Brain pericyte (primary cell): ENCODE results near the gene IDH1.
"Not testable (repeated sequence)": the region's sequence is repeated elsewhere in the genome, so short reads cannot be mapped to it uniquely, and the experiment has no call there.

ENCODE experiments used
- DNase-seq: peaks from one replicate; pipeline ENCODE4 v3.0.0-alpha.2; 2012; ENCODE audit warnings: low read depth, low spot score

Gene IDH1

GRCh38 chr2:208222351-208222750, 32.5 kb downstream of the IDH1 start:
- DNase-seq, result no peak

GRCh38 chr2:208221873-208222272, 33.0 kb downstream of the IDH1 start:
- not testable (repeated sequence) for DNase-seq

GRCh38 chr2:208210688-208211451, 44.0 kb downstream of the IDH1 start:
- no peak for DNase-seq

GRCh38 chr2:208208335-208209085, 46.4 kb downstream of the IDH1 start:
- DNase-seq, result no peak

DNA sequence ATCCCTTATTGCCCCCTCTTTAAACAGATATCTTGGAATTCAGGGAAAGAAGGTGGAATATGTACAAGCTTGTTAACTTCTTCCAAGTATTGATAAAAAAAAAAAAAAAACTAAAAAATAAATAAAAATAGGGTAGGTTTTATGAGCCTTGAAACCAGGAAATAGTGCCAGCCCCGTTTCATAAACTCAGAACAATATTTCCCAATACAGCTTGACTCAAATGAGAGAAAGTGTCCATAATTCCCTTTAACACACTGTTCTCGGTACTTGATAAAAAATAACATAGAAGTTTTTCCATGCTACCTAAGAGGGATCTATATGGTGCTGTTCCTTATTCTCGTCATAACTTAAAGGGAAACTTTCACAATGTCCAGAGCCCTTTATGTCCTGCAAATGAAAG, 47.1 kb downstream of the IDH1 start:
- DNase-seq, result no peak

DNA sequence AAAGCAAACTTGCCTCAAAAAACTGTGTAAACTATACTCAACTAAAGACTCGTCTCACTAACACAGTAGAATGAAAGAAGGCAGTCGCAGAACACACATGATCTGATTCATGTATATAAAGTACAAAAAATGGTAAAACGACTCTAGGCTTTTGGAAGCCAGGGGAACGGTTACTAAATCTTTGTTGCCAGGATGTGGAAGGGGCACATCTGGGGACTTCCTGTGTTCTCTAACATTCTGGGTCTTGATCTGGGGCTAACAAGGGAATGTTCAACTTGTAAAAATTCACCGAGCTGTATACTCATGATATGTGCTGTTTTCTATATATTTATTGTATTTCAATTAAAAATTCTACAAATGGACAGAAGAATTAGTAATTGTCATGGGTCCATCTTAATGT, 50.7 kb downstream of the IDH1 start:
- DNase-seq, result no peak

- no peak for DNase-seq
These were observed 59.3 kb downstream of the IDH1 start for GRCh38 chr2:208195531-208195930.

- DNase-seq, result no peak
These were observed 62.1 kb downstream of the IDH1 start for GRCh38 chr2:208192611-208193236.

GRCh38 chr2:208189810-208190503, 64.9 kb downstream of the IDH1 start, which contains the start of gene C2orf80:
TSS of gene C2orf80 (minus strand) at chr2:208190030. CDS start at chr2:208186986, 3,044 bp downstream.
- no peak for DNase-seq

DNA sequence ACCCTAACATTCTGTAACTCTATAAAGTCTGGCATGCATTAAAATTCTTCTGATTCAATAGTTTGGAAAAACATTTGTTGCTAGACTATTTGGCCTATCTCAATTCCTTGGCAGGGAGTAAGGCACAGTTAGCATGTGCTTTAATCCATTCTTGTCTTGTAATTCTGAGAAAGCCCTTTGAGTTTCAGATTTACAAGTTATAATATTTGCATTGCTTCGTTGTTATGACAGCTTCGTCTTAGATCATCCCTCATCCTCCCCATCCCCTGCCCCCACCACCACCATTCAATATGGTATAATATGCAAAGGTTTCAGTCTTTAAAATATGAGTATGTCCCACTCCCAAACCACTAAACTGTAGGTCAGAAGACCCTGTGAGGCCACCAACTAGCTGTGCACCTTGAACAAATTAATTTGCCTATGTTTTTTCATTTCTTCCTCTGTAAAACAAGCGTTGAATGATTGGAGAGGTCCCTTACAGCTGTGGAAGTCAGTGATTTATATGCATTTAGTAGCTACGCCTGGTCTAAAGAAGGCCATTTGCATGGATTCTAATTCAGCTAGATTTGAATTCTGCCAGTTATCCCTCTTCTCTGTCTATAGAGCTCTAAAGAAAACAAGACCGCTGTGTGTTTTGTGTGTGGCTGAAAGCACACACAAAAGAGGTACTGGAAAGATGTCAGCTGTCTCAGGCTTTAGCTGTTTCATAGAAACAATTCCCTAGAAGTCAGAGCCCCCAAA, 65.6 kb downstream of the IDH1 start:
- DNase-seq, result no peak

DNA sequence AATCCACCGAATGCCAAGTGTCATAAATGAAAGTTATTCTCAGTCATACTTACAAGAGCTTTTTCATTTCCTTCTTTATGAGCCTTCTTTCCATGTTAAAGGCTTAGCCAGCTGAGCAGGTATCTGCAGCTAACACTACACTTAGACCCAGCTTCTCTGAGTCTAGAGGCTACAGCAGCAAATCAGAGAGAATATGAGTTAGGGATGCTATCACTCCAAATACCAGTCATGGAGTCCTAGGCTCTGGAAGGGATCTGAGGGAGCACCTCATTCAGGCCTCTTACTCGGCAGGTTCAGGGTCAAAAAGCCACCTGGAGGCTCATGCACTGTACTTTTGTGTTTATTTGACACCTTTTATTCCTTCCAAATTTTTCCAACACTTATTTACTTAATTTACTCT, 68.0 kb downstream of the IDH1 start:
- no peak for DNase-seq

GRCh38 chr2:208186465-208186864, 68.4 kb downstream of the IDH1 start:
- DNase-seq, result no peak
